Measurements from ENCODE around the gene EPO.
A peak's percentile ranks its signal among the peaks of the same experiment; 100 is the strongest.

EPO gene

GRCh38 chr7:100673942-100674410 is 46.3 kb upstream of the EPO start:
- ATAC-seq: 0 out of 3 replicates have a peak, but pooled peaks have one; percentile 2
- TF ChIP-seq GLIS3 (CRISPR knock-in tag; IDR thresholded peaks at IDR 0.05): no peak
- TF ChIP-seq ZC3H10 (CRISPR knock-in tag; IDR thresholded peaks at IDR 0.05): no peak
- no peak for TF ChIP-seq ZNF70 (CRISPR knock-in tag; IDR thresholded peaks at IDR 0.05)
- no peak for TF ChIP-seq ZNF565 (CRISPR knock-in tag; conservative IDR thresholded peaks at IDR 0.05; ENCODE audit: low read depth)
- TF ChIP-seq RARB (CRISPR knock-in tag; IDR thresholded peaks at IDR 0.05): no peak
- no peak for TF ChIP-seq PATZ1 (CRISPR knock-in tag; IDR thresholded peaks at IDR 0.05; ENCODE audit: borderline replicate concordance)
- TF ChIP-seq POU6F1 (CRISPR knock-in tag; IDR thresholded peaks at IDR 0.05; ENCODE audit: borderline replicate concordance, low read depth): no peak
- TF ChIP-seq ZFP3 (CRISPR knock-in tag; IDR thresholded peaks at IDR 0.05): no peak
- no peak for TF ChIP-seq PPARA (CRISPR knock-in tag; IDR thresholded peaks at IDR 0.05; ENCODE audit: borderline replicate concordance)

GRCh38 chr7:100674411-100675104 is 45.7 kb upstream of the EPO start:
- no peak for TF ChIP-seq RARB (CRISPR knock-in tag; IDR thresholded peaks at IDR 0.05)
- no peak for TF ChIP-seq ARNTL (CRISPR knock-in tag; IDR thresholded peaks at IDR 0.05; ENCODE audit: borderline replicate concordance, low read depth)
- no peak for TF ChIP-seq PATZ1 (CRISPR knock-in tag; IDR thresholded peaks at IDR 0.05; ENCODE audit: borderline replicate concordance)
- no peak for TF ChIP-seq OSR1 (CRISPR knock-in tag; IDR thresholded peaks at IDR 0.05)
- TF ChIP-seq SNAI2 (CRISPR knock-in tag; IDR thresholded peaks at IDR 0.05): no peak
- TF ChIP-seq CSRNP3 (CRISPR knock-in tag; IDR thresholded peaks at IDR 0.05): no peak
- no peak for TF ChIP-seq PPARA (CRISPR knock-in tag; IDR thresholded peaks at IDR 0.05; ENCODE audit: borderline replicate concordance)
- TF ChIP-seq ZC3H10 (CRISPR knock-in tag; IDR thresholded peaks at IDR 0.05): no peak
- TF ChIP-seq ESRRG (CRISPR knock-in tag; IDR thresholded peaks at IDR 0.05): no peak
- no peak for TF ChIP-seq TOX (CRISPR knock-in tag; IDR thresholded peaks at IDR 0.05; ENCODE audit: borderline replicate concordance)
- no peak for TF ChIP-seq ZFP30 (CRISPR knock-in tag; IDR thresholded peaks at IDR 0.05)
- no peak for TF ChIP-seq ZFP3 (CRISPR knock-in tag; IDR thresholded peaks at IDR 0.05)
- no peak for TF ChIP-seq ZNF565 (CRISPR knock-in tag; conservative IDR thresholded peaks at IDR 0.05; ENCODE audit: low read depth)
- no peak for TF ChIP-seq BACH2 (CRISPR knock-in tag; IDR thresholded peaks at IDR 0.05; ENCODE audit: borderline replicate concordance)
- TF ChIP-seq CREB5 (CRISPR knock-in tag; IDR thresholded peaks at IDR 0.05; ENCODE audit: low read depth): no peak
- no peak for TF ChIP-seq POU6F1 (CRISPR knock-in tag; IDR thresholded peaks at IDR 0.05; ENCODE audit: borderline replicate concordance, low read depth)
- TF ChIP-seq TCF4 (CRISPR knock-in tag; IDR thresholded peaks at IDR 0.05; ENCODE audit: borderline replicate concordance): no peak
- TF ChIP-seq GLIS3 (CRISPR knock-in tag; IDR thresholded peaks at IDR 0.05): no peak
- no peak for TF ChIP-seq ZNF70 (CRISPR knock-in tag; IDR thresholded peaks at IDR 0.05)
- peak; percentile 3 for ATAC-seq

All from SK-N-SH treated with all-trans-retinoic acid at 6 μM for 48 hours (cell line).